Motor neuron (in vitro differentiated cells): ENCODE data around the gene EPC1. TPM values are rescaled to one million over a fixed set of nuclear protein-coding genes. Genes with fewer than 3 reads are reported as not detected.

Source experiments
- ATAC-seq, 8 experiments: fragments of 200-7000 bp; cut with Tn5 transposase; replicated peaks in 6 of 8; 2 replicates each; pipeline ENCODE4 v1.8.0; 2021; ENCODE audit warnings: mild to moderate bottlenecking in 8 of 8, moderate library complexity in 8 of 8
- H3K27ac ChIP-seq, 2 donors: fragments of 250-450 bp; sonication (Bioruptor Pico); 2 replicates each; pipeline ENCODE4 v1.9.0; 2021; ENCODE audit warnings: antibody characterized with exemption in 2 of 2, mild to moderate bottlenecking in 2 of 2, moderate library complexity in 1 of 2
- H3K4me1 ChIP-seq, 2 donors: fragments of 250-450 bp; sonication (Bioruptor Pico); replicated peaks in 1 of 2; 2 replicates each; pipeline ENCODE4 v1.6.1; 2021; ENCODE audit warnings: antibody characterized with exemption in 2 of 2, mild to moderate bottlenecking in 2 of 2, moderate library complexity in 1 of 2
- H3K4me3 ChIP-seq, 5 donors: fragments of 250-450 bp; sonication (Bioruptor Pico); 2 replicates each; pipeline ENCODE4 v1.9.0; 2021; ENCODE audit warnings: antibody characterized with exemption in 5 of 5, mild to moderate bottlenecking in 5 of 5, moderate library complexity in 4 of 5
- whole genome bisulfite sequencing, 10 experiments: fragments of 450-650 bp; shearing (Covaris generic); methylation state at CpG; one replicate each; pipeline ENCODE4 v1.0.0; 2022; 5-methylcytosine and 5-hydroxymethylcytosine counted together
- in situ Hi-C, 9 experiments: fragments of 400-800 bp; cut with MboI; loops; one replicate each; pipeline ENCODE4 v1.15.0; 2021; ENCODE audit warnings: low sequenced_read_pairs in 9 of 9, low pct_unique_long_range_greater_than_20kb in 2 of 9; ENCODE audit not compliant: unreplicated experiment in 9 of 9
- total RNA-seq, 8 experiments: library from RNA; unstranded; fragments of 300-600 nt; gene quantifications; 2 replicates each; pipeline versions ENCODE4 v1.2.3 to v1.2.4, GENCODE V29; 2022

The EPC1 gene
- total RNA-seq, 8 experiments from 2014 or later = 16.8 to 70.9 (median 53.0) TPM

GRCh38 chr10:32378363-32379317 lies 31.7 kb upstream of the EPC1 start:
- ATAC-seq = peak; percentile 91 to 99 (median 98)
- peak overlapping the region; percentile 64 to 76 (median 66) for H3K4me3 ChIP-seq
- peak overlapping the region; percentile 62 to 67 for H3K27ac ChIP-seq
- peaks cover 9 to 13% of the 10 kb centered on the region in 2 donors for H3K4me1 ChIP-seq
- in situ Hi-C loops = no loop called here
- WGBS, 10 experiments = 0 to 20% (median 2%) methylated on average over 1 to 17 of the region's 19 CpGs

GRCh38 chr10:32377458-32378259 lies 30.7 kb upstream of the EPC1 start:
- in situ Hi-C loops = no loop called here
- peak overlapping the region; percentile 64 to 76 (median 66) for H3K4me3 ChIP-seq
- WGBS, 10 experiments = 0 to 4% (median 2%) methylated on average over 2 to 6 of the region's 6 CpGs
- peak in 7 of 8 experiments; percentile 7 to 39 (median 14) for ATAC-seq
- peaks cover 9 to 13% of the 10 kb centered on the region in 2 donors for H3K4me1 ChIP-seq
- peak overlapping the region; percentile 62 to 72 for H3K27ac ChIP-seq

- no peak for ATAC-seq
- 0 to 18% (median 0%) methylated on average over 2 to 3 of the region's 3 CpGs; no CpG with 5 or more reads in 2 of the 10 experiments for WGBS, 10 experiments
- H3K4me3 ChIP-seq = peak overlapping the region; percentile 64 to 76 (median 66)
- peaks cover 9 to 13% of the 10 kb centered on the region in 2 donors for H3K4me1 ChIP-seq
- H3K27ac ChIP-seq = peak overlapping the region; percentile 62 to 72
- in situ Hi-C loops = no loop called here
Observed at GRCh38 chr10:32376771-32377170, 29.8 kb upstream of the EPC1 start.

- Histone ChIP-seq H3K27ac (peak overlapping the region; percentile 62 to 72), H3K4me1 (peaks cover 9 to 13% of the 10 kb centered on the region in 2 donors), H3K4me3 (peak overlapping the region; percentile 64 to 76 (median 66))
- 0 to 100% (median 13%) methylated on average over 1 of the region's 1 CpG; no CpG with 5 or more reads in 4 of the 10 experiments for WGBS, 10 experiments
- in situ Hi-C loops = no loop called here
- ATAC-seq = no peak
Observed at GRCh38 chr10:32376097-32376496, 29.1 kb upstream of the EPC1 start.

- Histone ChIP-seq H3K4me3 (peak overlapping the region; percentile 64 to 76 (median 66)), H3K4me1 (peaks cover 9 to 13% of the 10 kb centered on the region in 2 donors), H3K27ac (peak overlapping the region; percentile 62 to 72)
- in situ Hi-C loops = no loop called here
- no peak for ATAC-seq
Observed at GRCh38 chr10:32375631-32376030, 28.7 kb upstream of the EPC1 start.

GRCh38 chr10:32374605-32375004 lies 27.6 kb upstream of the EPC1 start:
- WGBS, 10 experiments = 47 to 100% (median 92%) methylated on average over 1 of the region's 1 CpG; no CpG with 5 or more reads in 3 of the 10 experiments

GRCh38 chr10:32373496-32373895 lies 26.5 kb upstream of the EPC1 start:
- Histone ChIP-seq H3K27ac (no peak overlapping the region), H3K4me1 (peaks cover 0 to 5% of the 10 kb centered on the region in 2 donors), H3K4me3 (peak overlapping the region in 1 of 5 donors; percentile 68)
- ATAC-seq = no peak
- 95 to 100% (median 100%) methylated on average over 1 to 2 of the region's 2 CpGs; no CpG with 5 or more reads in 4 of the 10 experiments for WGBS, 10 experiments
- in situ Hi-C loops = no loop called here

More at GRCh38 chr10:32374605-32375004, 27.6 kb upstream of the EPC1 start:
- ATAC-seq = no peak
- in situ Hi-C loops = no loop called here
- Histone ChIP-seq H3K4me3 (peak overlapping the region; percentile 64 to 76 (median 66)), H3K4me1 (peaks cover 2 to 8% of the 10 kb centered on the region in 2 donors), H3K27ac (peak overlapping the region; percentile 62 to 72)

- in situ Hi-C loops = no loop called here
Observed at GRCh38 chr10:32373031-32373430, 26.1 kb upstream of the EPC1 start.

GRCh38 chr10:32372000-32372875 lies 25.3 kb upstream of the EPC1 start:
- in situ Hi-C loops = no loop called here
- H3K4me3 ChIP-seq = no peak overlapping the region
- ATAC-seq = no peak
- H3K4me1 ChIP-seq = peaks cover 0 to 7% of the 10 kb centered on the region in 2 donors
- H3K27ac ChIP-seq = no peak overlapping the region
- WGBS, 10 experiments = 8 to 100% (median 93%) methylated on average over 2 to 10 of the region's 10 CpGs; no CpG with 5 or more reads in 1 of the 10 experiments

More at GRCh38 chr10:32373031-32373430, 26.1 kb upstream of the EPC1 start:
- no peak overlapping the region for H3K27ac ChIP-seq
- no peak for ATAC-seq
- H3K4me1 ChIP-seq = peaks cover 0 to 5% of the 10 kb centered on the region in 2 donors
- no peak overlapping the region for H3K4me3 ChIP-seq

GRCh38 chr10:32371101-32371500 lies 24.1 kb upstream of the EPC1 start:
- no peak for ATAC-seq
- Histone ChIP-seq H3K4me1 (peaks cover 0 to 7% of the 10 kb centered on the region in 2 donors), H3K27ac (no peak overlapping the region), H3K4me3 (no peak overlapping the region)
- in situ Hi-C loops = no loop called here
- 86 to 100% (median 100%) methylated on average over 1 of the region's 1 CpG; no CpG with 5 or more reads in 4 of the 10 experiments for WGBS, 10 experiments

- H3K4me1 ChIP-seq = peaks cover 0 to 3% of the 10 kb centered on the region in 2 donors
- ATAC-seq = peak in 4 of 8 experiments; percentile 40 to 73 (median 70)
- H3K4me3 ChIP-seq = no peak overlapping the region
- WGBS, 10 experiments = 23 to 73% (median 61%) methylated on average over 4 to 7 of the region's 7 CpGs
- in situ Hi-C loops = no loop called here
- H3K27ac ChIP-seq = no peak overlapping the region
Observed at GRCh38 chr10:32367793-32368453, 21.0 kb upstream of the EPC1 start.

- no peak overlapping the region for H3K4me3 ChIP-seq
- H3K4me1 ChIP-seq = peaks cover 0 to 3% of the 10 kb centered on the region in 2 donors
- no peak overlapping the region for H3K27ac ChIP-seq
- in situ Hi-C loops = no loop called here
- WGBS, 10 experiments = 19 to 100% (median 53%) methylated on average over 1 to 3 of the region's 3 CpGs; no CpG with 5 or more reads in 4 of the 10 experiments
- ATAC-seq = no peak
Observed at GRCh38 chr10:32366588-32366987, 19.6 kb upstream of the EPC1 start.
